PC-9 (cell line): ENCODE results near the gene TANC1. TPM values are rescaled to one million over a fixed set of nuclear protein-coding genes. Genes with fewer than 3 reads are reported as not detected.

Source experiments
- BruUV-seq: library from RNA; stranded (reverse); fragments of 400-500 nt; replicated peaks from 2 replicates; lab custom pipeline; 2021; lab: Mats Ljungman, UMichigan
- CTCF ChIA-PET: fragments of 300-600 bp; sonication (Branson Sonifier 250); formaldehyde crosslinking; loops from one replicate; lab custom pipeline; 2022; ENCODE audit warnings: antibody characterized with exemption; lab: Charles Lee
- POLR2A ChIA-PET: fragments of 300-600 bp; sonication (Branson Sonifier 250); formaldehyde crosslinking; loops from one replicate; lab custom pipeline; 2022; ENCODE audit warnings: antibody characterized with exemption; ENCODE audit not compliant: unreplicated experiment; lab: Charles Lee
- DNase-seq, 2 experiments: peaks; one replicate each; pipeline versions ENCODE4 v3.0.0 to v3.0.0-alpha.2; 2015 to 2022; ENCODE audit warnings: mixed read lengths in 1 of 2
- H2AFZ ChIP-seq: fragments of 200-600 bp; sonication (generic); 2 replicates; pipeline ENCODE4 v1.8.1; 2017; ENCODE audit warnings: antibody characterized with exemption
- H3F3A ChIP-seq: fragments of 200-600 bp; sonication (generic); 2 replicates; pipeline ENCODE4 v1.8.1; 2017; ENCODE audit warnings: antibody characterized with exemption, mild to moderate bottlenecking, low read depth; ENCODE audit not compliant: insufficient read depth
- H3K27ac ChIP-seq: fragments of 200-600 bp; sonication (generic); 2 replicates; pipeline ENCODE4 v1.6.1; 2016; ENCODE audit warnings: mixed run types
- H3K27me3 ChIP-seq: fragments of 200-600 bp; sonication (generic); 2 replicates; pipeline ENCODE4 v1.6.1; 2016; ENCODE audit warnings: low read depth, mixed run types; ENCODE audit not compliant: insufficient read depth
- H3K36me3 ChIP-seq: fragments of 200-600 bp; sonication (generic); 2 replicates; pipeline ENCODE4 v1.6.1; 2016; ENCODE audit warnings: low read depth, mixed run types
- H3K4me1 ChIP-seq: fragments of 200-600 bp; sonication (generic); replicated peaks from 2 replicates; pipeline ENCODE4 v1.6.1; 2016; ENCODE audit warnings: mixed run types; ENCODE audit not compliant: insufficient read depth
- H3K4me2 ChIP-seq: fragments of 200-600 bp; sonication (generic); 2 replicates; pipeline ENCODE4 v1.6.1; 2017; ENCODE audit warnings: mixed run types
- H3K4me3 ChIP-seq: fragments of 200-600 bp; sonication (generic); 2 replicates; pipeline ENCODE4 v1.6.1; 2016; ENCODE audit warnings: mixed run types
- H3K79me2 ChIP-seq: fragments of 200-600 bp; sonication (generic); 2 replicates; pipeline ENCODE4 v1.6.1; 2017; ENCODE audit warnings: low read depth, mixed run types
- H3K9me2 ChIP-seq: fragments of 200-600 bp; sonication (generic); 2 replicates; pipeline ENCODE4 v1.8.1; 2017; ENCODE audit warnings: mild to moderate bottlenecking; ENCODE audit not compliant: insufficient read depth
- H3K9me3 ChIP-seq: fragments of 200-600 bp; sonication (generic); 2 replicates; pipeline ENCODE4 v1.8.1; 2016; ENCODE audit warnings: low read depth; ENCODE audit not compliant: insufficient read depth
- H4K20me1 ChIP-seq: fragments of 200-600 bp; sonication (generic); 2 replicates; pipeline ENCODE4 v1.8.1; 2017; ENCODE audit not compliant: insufficient read depth
- EZH2 ChIP-seq: fragments of 200-600 bp; sonication (generic); IDR thresholded peaks from 2 replicates; pipeline ENCODE4 v1.8.0; 2017; ENCODE audit warnings: antibody characterized with exemption, low read depth
- intact Hi-C: fragments of 100-400 bp; cut with micrococcal nuclease; formaldehyde crosslinking; loops from one replicate; pipeline ENCODE4 v1.10.0; 2022; ENCODE audit not compliant: unreplicated experiment
- total RNA-seq: library from RNA; stranded (reverse); gene quantifications from 2 replicates; pipeline ENCODE4 v1.2.3, GENCODE V29; 2021
- TF ChIP-seq, protein P1 (sequence below): fragments of 200-600 bp; sonication (generic); conservative IDR thresholded peaks from 2 replicates; pipeline ENCODE4 v1.6.1; 2017; ENCODE audit warnings: mixed run types, antibody characterized with exemption, mild to moderate bottlenecking, moderate library complexity

TANC1 gene
- total RNA-seq, 1 experiment from 2014 or later: 26.0 TPM

DNA sequence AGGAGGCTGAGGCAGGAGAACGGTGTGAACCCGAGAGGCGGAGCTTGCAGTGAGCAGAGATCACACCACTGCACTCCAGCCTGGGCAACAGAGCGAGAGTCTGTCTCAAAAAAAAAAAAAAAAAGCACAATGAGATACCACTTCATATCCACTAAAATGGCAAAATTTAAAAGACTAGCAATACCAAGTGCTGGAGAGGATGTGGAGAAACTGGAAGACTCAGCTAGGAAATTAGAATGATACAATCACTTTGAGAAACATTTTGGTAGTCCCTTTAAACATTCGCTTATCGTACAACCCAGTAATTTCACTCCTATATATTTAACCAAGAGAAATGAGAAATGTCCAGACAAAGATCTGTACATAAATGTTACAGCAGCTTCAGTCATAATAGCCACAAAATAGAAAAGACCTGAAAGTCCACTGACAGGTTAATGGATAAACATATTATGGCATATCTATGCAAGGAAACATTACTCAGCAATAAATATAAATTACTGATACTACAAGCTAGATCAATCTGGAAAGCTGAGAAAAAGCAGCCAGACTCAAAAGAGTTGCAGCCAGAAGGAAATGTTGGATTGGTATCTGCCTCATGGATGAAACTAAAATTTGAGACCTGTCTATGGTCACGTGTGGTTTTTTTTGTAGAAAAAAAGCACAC lies 278.0 kb downstream of the TANC1 start:
- Histone ChIP-seq H2AFZ (no peak overlapping the region), H3F3A (no peaks in the 10 kb centered on the region; the same call in 1 of the 2 replicates), H3K9me2 (no peaks in the 10 kb centered on the region), H3K4me1 (0 out of 2 replicates have a peak, but pooled peaks cover 9% of the 10 kb centered on the region), H4K20me1 (no peaks in the 10 kb centered on the region), H3K27me3 (no peaks in the 10 kb centered on the region), H3K4me2 (no peak overlapping the region), H3K4me3 (no peak overlapping the region), H3K79me2 (no peaks in the 10 kb centered on the region), H3K36me3 (no peaks in the 10 kb centered on the region), H3K9me3 (no peaks in the 10 kb centered on the region), H3K27ac (no peak overlapping the region)
- ChIA-PET POLR2A (no interaction called here), CTCF (no interaction called here)
- TF ChIP-seq, protein P1, sequence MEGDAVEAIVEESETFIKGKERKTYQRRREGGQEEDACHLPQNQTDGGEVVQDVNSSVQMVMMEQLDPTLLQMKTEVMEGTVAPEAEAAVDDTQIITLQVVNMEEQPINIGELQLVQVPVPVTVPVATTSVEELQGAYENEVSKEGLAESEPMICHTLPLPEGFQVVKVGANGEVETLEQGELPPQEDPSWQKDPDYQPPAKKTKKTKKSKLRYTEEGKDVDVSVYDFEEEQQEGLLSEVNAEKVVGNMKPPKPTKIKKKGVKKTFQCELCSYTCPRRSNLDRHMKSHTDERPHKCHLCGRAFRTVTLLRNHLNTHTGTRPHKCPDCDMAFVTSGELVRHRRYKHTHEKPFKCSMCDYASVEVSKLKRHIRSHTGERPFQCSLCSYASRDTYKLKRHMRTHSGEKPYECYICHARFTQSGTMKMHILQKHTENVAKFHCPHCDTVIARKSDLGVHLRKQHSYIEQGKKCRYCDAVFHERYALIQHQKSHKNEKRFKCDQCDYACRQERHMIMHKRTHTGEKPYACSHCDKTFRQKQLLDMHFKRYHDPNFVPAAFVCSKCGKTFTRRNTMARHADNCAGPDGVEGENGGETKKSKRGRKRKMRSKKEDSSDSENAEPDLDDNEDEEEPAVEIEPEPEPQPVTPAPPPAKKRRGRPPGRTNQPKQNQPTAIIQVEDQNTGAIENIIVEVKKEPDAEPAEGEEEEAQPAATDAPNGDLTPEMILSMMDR: no peak
- no peak for TF ChIP-seq EZH2
- intact Hi-C loops: no loop called here
- BruUV-seq: no TSS peak
- DNase-seq: no peak

DNA sequence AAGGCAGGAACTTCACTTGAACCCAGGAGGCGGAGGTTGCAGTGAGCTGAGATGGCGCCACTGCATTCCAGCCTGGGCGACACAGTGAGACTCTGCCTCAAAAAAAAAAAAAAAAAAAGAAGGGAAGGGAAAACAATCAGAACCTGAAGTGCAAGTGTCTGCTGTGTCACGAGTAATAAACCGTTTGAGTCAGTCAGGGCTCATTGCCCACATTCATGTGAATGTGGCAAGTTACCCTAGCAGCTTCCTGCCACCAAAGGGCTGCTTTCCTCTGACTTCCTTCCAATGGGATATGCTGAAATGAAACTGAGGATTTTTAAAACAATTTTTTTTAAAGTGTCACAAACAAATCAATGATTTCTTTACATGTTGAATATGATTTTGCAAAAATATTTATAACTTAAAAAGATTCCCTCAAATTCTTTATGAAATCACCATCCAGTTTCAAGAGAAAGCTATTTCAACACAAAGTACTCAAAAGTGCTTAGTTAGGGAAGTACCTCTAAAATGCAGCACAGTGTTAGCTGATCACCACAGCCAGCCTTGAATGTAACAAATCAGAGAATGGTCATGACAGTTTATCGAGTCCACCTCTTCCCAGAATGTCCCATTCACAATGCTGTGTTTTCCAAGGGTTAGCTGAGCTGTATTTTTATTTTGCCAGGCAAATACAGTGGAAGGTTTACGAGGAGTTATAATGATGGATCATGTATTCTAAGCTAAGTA lies 281.7 kb downstream of the TANC1 start:
- Histone ChIP-seq H4K20me1 (no peaks in the 10 kb centered on the region), H3K27me3 (no peaks in the 10 kb centered on the region), H3K4me2 (no peak overlapping the region), H3K27ac (peak overlapping the region; percentile 47; the same call in 1 of the 2 replicates), H3F3A (no peaks in the 10 kb centered on the region; the same call in 1 of the 2 replicates), H3K9me3 (no peaks in the 10 kb centered on the region), H2AFZ (no peak overlapping the region), H3K4me1 (0 out of 2 replicates have a peak, but pooled peaks cover 9% of the 10 kb centered on the region), H3K4me3 (no peak overlapping the region), H3K36me3 (no peaks in the 10 kb centered on the region), H3K9me2 (no peaks in the 10 kb centered on the region), H3K79me2 (no peaks in the 10 kb centered on the region)
- POLR2A ChIA-PET: interaction anchor here (0.6 kb wide), 1 partner anchor 1246 kb away, joined by 6 read pairs; no protein-coding TSS in a partner anchor
- intact Hi-C loops: no loop called here
- CTCF ChIA-PET: no interaction called here
- peak; percentile 44 to 67 for DNase-seq
- BruUV-seq: no TSS peak
- no peak for TF ChIP-seq EZH2
- TF ChIP-seq, protein P1: no peak

DNA sequence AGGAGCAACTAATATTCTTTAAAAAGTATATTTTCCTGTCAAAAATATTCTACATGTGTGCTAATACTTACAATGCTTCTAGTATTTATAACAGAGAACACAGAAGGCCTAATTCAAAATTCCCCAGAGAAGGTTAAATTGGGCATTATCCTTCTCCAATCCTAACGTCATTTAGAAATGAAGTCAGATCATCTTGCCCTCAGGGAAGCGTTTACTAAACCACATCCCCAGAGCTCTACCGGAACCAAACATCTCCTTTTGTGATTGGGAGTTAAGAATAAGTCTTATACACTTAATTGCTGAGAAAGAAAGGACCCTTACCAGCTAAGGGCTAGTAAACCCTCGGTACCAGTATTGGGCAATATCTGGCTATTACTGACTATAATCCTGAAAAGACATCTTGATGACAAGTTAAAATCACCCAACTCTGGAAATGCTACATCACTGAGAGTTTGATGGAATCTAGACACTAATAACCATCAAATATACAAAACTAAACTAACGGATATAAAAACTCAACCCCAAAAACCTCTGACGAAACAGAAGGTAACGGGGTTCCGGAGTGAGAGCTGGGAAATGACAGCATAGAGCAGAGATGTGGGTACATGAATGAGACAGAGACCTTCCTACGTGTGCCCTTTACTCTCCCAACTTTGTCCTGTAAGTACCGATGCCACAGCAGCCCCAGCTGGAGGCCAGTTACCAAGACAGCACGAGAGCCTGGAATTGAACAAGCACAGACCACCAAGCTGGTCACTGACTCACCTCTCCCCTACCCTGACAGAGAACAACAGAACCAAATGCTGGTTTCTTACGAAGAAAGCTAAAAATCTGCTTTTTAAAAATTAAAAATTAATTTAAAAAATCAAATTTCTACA lies 283.1 kb downstream of the TANC1 start:
- no peaks in the 10 kb centered on the region for H3K9me2 ChIP-seq
- H4K20me1 ChIP-seq: no peaks in the 10 kb centered on the region
- H2AFZ ChIP-seq: no peak overlapping the region
- intact Hi-C loops: no loop called here
- ChIA-PET CTCF (interaction anchor here (0.6 kb wide), 1 partner anchor 46 kb away, joined by 3 read pairs; no protein-coding TSS in a partner anchor), POLR2A (no interaction called here)
- no peak overlapping the region for H3K27ac ChIP-seq
- 0 out of 2 replicates have a peak, but pooled peaks cover 5% of the 10 kb centered on the region for H3K36me3 ChIP-seq
- no peak overlapping the region for H3K4me3 ChIP-seq
- H3K4me2 ChIP-seq: no peak overlapping the region
- no TSS peak for BruUV-seq
- TF ChIP-seq, protein P1: no peak
- TF ChIP-seq EZH2: no peak
- no peaks in the 10 kb centered on the region for H3K79me2 ChIP-seq
- DNase-seq: no peak
- no peaks in the 10 kb centered on the region for H3K27me3 ChIP-seq
- H3F3A ChIP-seq: no peaks in the 10 kb centered on the region; the same call in 1 of the 2 replicates
- 0 out of 2 replicates have a peak, but pooled peaks cover 9% of the 10 kb centered on the region for H3K4me1 ChIP-seq
- H3K9me3 ChIP-seq: no peaks in the 10 kb centered on the region
